MCF 10A (cell line): ENCODE results near the gene DCDC2. TPM values are rescaled to one million over a fixed set of nuclear protein-coding genes. Genes with fewer than 3 reads are reported as not detected.

Source experiments
- BruUV-seq: library from RNA; stranded (reverse); fragments of 400-500 nt; replicated peaks from 2 replicates; lab custom pipeline; 2021; lab: Mats Ljungman, UMichigan
- CTCF ChIA-PET: fragments of 300-600 bp; sonication (Branson Sonifier 250); formaldehyde crosslinking; extraction: SDS; loops from one replicate; lab custom pipeline; 2021; ENCODE audit warnings: antibody characterized with exemption, inconsistent platforms; lab: Yijun Ruan, JAX
- POLR2A ChIA-PET: fragments of 300-600, 350-650 bp; sonication (Branson Sonifier 250); formaldehyde crosslinking; extraction: SDS; loops from one replicate; lab custom pipeline; 2020; ENCODE audit warnings: antibody characterized with exemption, inconsistent platforms; lab: Yijun Ruan, JAX
- DNase-seq: peaks from one replicate; pipeline ENCODE4 v3.0.0-alpha.2; 2018; ENCODE audit not compliant: unreplicated experiment
- H3K27ac Mint-ChIP-seq: one replicate; pipeline ENCODE4 v1.8.0; 2022; ENCODE audit warnings: mild to moderate bottlenecking, low read depth, mixed read lengths; ENCODE audit not compliant: unreplicated experiment
- H3K27me3 Mint-ChIP-seq: one replicate; pipeline ENCODE4 v1.8.0; 2022; ENCODE audit warnings: mixed read lengths; ENCODE audit not compliant: insufficient read depth, unreplicated experiment
- H3K36me3 Mint-ChIP-seq: one replicate; pipeline ENCODE4 v1.8.0; 2022; ENCODE audit warnings: mild to moderate bottlenecking, moderate library complexity, mixed read lengths; ENCODE audit not compliant: insufficient read depth, unreplicated experiment
- H3K4me1 Mint-ChIP-seq: one replicate; pipeline ENCODE4 v1.8.0; 2022; ENCODE audit warnings: mixed read lengths; ENCODE audit not compliant: insufficient read depth, unreplicated experiment
- H3K4me3 Mint-ChIP-seq: one replicate; pipeline ENCODE4 v1.8.0; 2022; ENCODE audit warnings: mild to moderate bottlenecking, moderate library complexity, mixed read lengths; ENCODE audit not compliant: unreplicated experiment
- H3K9me3 Mint-ChIP-seq: one replicate; pipeline ENCODE4 v1.8.0; 2022; ENCODE audit warnings: mixed read lengths; ENCODE audit not compliant: unreplicated experiment
- CTCF ChIP-seq: fragments of 200-600 bp; IDR thresholded peaks from one replicate; pipeline ENCODE4 v1.8.0; 2022; ENCODE audit warnings: antibody characterized with exemption, mild to moderate bottlenecking; ENCODE audit not compliant: unreplicated experiment
- intact Hi-C: fragments of 100-400 bp; cut with micrococcal nuclease; formaldehyde crosslinking; loops from 2 replicates; pipeline ENCODE4 v1.14.1; 2022
- total RNA-seq: library from RNA; stranded (reverse); gene quantifications from 2 replicates; pipeline ENCODE4 v1.2.3, GENCODE V29; 2022

Gene DCDC2
- total RNA-seq, 1 experiment from 2014 or later, result not detected

- ChIA-PET POLR2A (no interaction called here), CTCF (no interaction called here)
- peaks cover 4% of the 10 kb centered on the region for H3K4me1 Mint-ChIP-seq
- TF ChIP-seq CTCF, result no peak
- BruUV-seq, result no TSS peak
- intact Hi-C loops, result no loop called here
- H3K36me3 Mint-ChIP-seq, result no peaks in the 10 kb centered on the region
- H3K27ac Mint-ChIP-seq, result no peak overlapping the region
- DNase-seq, result no peak
- H3K27me3 Mint-ChIP-seq, result no peaks in the 10 kb centered on the region
- no peak overlapping the region for H3K4me3 Mint-ChIP-seq
- H3K9me3 Mint-ChIP-seq, result no peaks in the 10 kb centered on the region
Observed at GRCh38 chr6:24148684-24149083, 209.2 kb downstream of the DCDC2 start.

- CTCF ChIA-PET, result no interaction called here
- Mint-ChIP-seq H3K27me3 (no peaks in the 10 kb centered on the region), H3K4me3 (no peak overlapping the region), H3K9me3 (no peaks in the 10 kb centered on the region), H3K27ac (no peak overlapping the region), H3K36me3 (no peaks in the 10 kb centered on the region), H3K4me1 (peaks cover 4% of the 10 kb centered on the region)
- POLR2A ChIA-PET, result no interaction called here
- BruUV-seq, result no TSS peak
- intact Hi-C loops, result no loop called here
- no peak for TF ChIP-seq CTCF
- DNase-seq, result no peak
Observed at GRCh38 chr6:24148154-24148570, 209.7 kb downstream of the DCDC2 start.

- Mint-ChIP-seq H3K27me3 (no peaks in the 10 kb centered on the region), H3K36me3 (no peaks in the 10 kb centered on the region), H3K27ac (no peak overlapping the region), H3K9me3 (no peaks in the 10 kb centered on the region), H3K4me3 (no peak overlapping the region), H3K4me1 (peaks cover 4% of the 10 kb centered on the region)
- intact Hi-C loops, result no loop called here
- ChIA-PET POLR2A (no interaction called here), CTCF (no interaction called here)
- BruUV-seq, result no TSS peak
- no peak for DNase-seq
- no peak for TF ChIP-seq CTCF
Observed at GRCh38 chr6:24147511-24148153, 210.2 kb downstream of the DCDC2 start.

- H3K27ac Mint-ChIP-seq, result no peak overlapping the region
- peaks cover 4% of the 10 kb centered on the region for H3K4me1 Mint-ChIP-seq
- no peaks in the 10 kb centered on the region for H3K36me3 Mint-ChIP-seq
- BruUV-seq, result no TSS peak
- POLR2A ChIA-PET, result no interaction called here
- H3K27me3 Mint-ChIP-seq, result no peaks in the 10 kb centered on the region
- DNase-seq, result no peak
- no peaks in the 10 kb centered on the region for H3K9me3 Mint-ChIP-seq
- intact Hi-C loops, result no loop called here
- TF ChIP-seq CTCF, result no peak
- CTCF ChIA-PET, result no interaction called here
- no peak overlapping the region for H3K4me3 Mint-ChIP-seq
Observed at GRCh38 chr6:24146871-24147270, 211.0 kb downstream of the DCDC2 start.
